Panc1 (cell line): ENCODE measurements around the gene FBXW4. TPM values are rescaled to one million over a fixed set of nuclear protein-coding genes. Genes with fewer than 3 reads are reported as not detected.

ENCODE experiments used
- ATAC-seq: fragments of 200-7000 bp; cut with Tn5 transposase; 2 replicates; pipeline ENCODE4 v1.9.1; 2020; ENCODE audit warnings: mild to moderate bottlenecking, moderate library complexity
- BruUV-seq: library from RNA; stranded (reverse); fragments of 400-500 nt; replicated peaks from 2 replicates; lab custom pipeline; 2021; lab: Mats Ljungman, UMichigan
- CTCF ChIA-PET: fragments of 300-600 bp; sonication (Branson Sonifier 250); formaldehyde crosslinking; loops from one replicate; lab custom pipeline; 2022; ENCODE audit warnings: antibody characterized with exemption; lab: Charles Lee
- POLR2A ChIA-PET: fragments of 300-600 bp; sonication (Branson Sonifier 250); formaldehyde crosslinking; loops from one replicate; lab custom pipeline; 2022; ENCODE audit warnings: antibody characterized with exemption; lab: Charles Lee
- DNase-seq: peaks from one replicate; pipeline ENCODE4 v3.0.0-alpha.2; 2010; ENCODE audit warnings: low read depth, low spot score
- H3K27ac ChIP-seq: 2 replicates; pipeline ENCODE4 v1.5.1; 2011; ENCODE audit warnings: mild to moderate bottlenecking, low read length, inconsistent platforms
- H3K27me3 ChIP-seq: fragments of 200-500 bp; sonication (Bioruptor generic); 2 replicates; pipeline ENCODE4 v1.6.0; 2014; ENCODE audit warnings: low read length, inconsistent platforms; ENCODE audit not compliant: control insufficient read depth, insufficient read depth
- H3K36me3 ChIP-seq: fragments of 200-500 bp; sonication (Bioruptor generic); 2 replicates; pipeline ENCODE4 v1.5.1; 2014; ENCODE audit warnings: inconsistent platforms, mild to moderate bottlenecking, low read length, moderate library complexity; ENCODE audit not compliant: control insufficient read depth, insufficient read depth
- H3K4me1 ChIP-seq: 2 replicates; pipeline ENCODE4 v1.5.1; 2011; ENCODE audit warnings: inconsistent platforms, mild to moderate bottlenecking, low read length, moderate library complexity; ENCODE audit not compliant: control insufficient read depth, insufficient read depth
- H3K4me3 ChIP-seq, 2 experiments: 2 replicates each; pipeline ENCODE4 v1.5.1; 2011 to 2012; ENCODE audit warnings: low read depth in 2 of 2, low read length in 2 of 2, mild to moderate bottlenecking in 2 of 2, inconsistent platforms in 1 of 2, moderate library complexity in 1 of 2
- H3K9me3 ChIP-seq: fragments of 200-500 bp; sonication (Bioruptor generic); 2 replicates; pipeline ENCODE4 v1.5.1; 2014; ENCODE audit warnings: low read depth, mild to moderate bottlenecking, inconsistent platforms, low read length, moderate library complexity; ENCODE audit not compliant: control insufficient read depth, insufficient read depth
- CTCF ChIP-seq: fragments of 450-650 bp; IDR thresholded peaks from 2 replicates; pipeline ENCODE4 v1.5.1; 2017; ENCODE audit warnings: mild to moderate bottlenecking
- POLR2AphosphoS5 ChIP-seq: IDR thresholded peaks from 2 replicates; pipeline ENCODE4 v1.6.1; 2012; ENCODE audit warnings: mild to moderate bottlenecking, low read depth, low read length, moderate library complexity
- REST ChIP-seq, 2 experiments: IDR thresholded peaks; 2 replicates each; pipeline ENCODE4 v1.6.1; 2011 to 2012; ENCODE audit warnings: low read depth in 2 of 2, control low read depth in 1 of 2, low read length in 1 of 2, mild to moderate bottlenecking in 1 of 2, moderate library complexity in 1 of 2; ENCODE audit not compliant: insufficient read depth in 1 of 2
- SIN3A ChIP-seq: IDR thresholded peaks from 2 replicates; pipeline ENCODE4 v1.6.1; 2012; ENCODE audit warnings: low read depth, mild to moderate bottlenecking, low read length, moderate library complexity, borderline replicate concordance; ENCODE audit not compliant: insufficient read depth
- TCF7L2 ChIP-seq: IDR thresholded peaks from 2 replicates; pipeline ENCODE4 v1.6.1; 2011; ENCODE audit warnings: mild to moderate bottlenecking, low read depth, low read length, inconsistent platforms
- in situ Hi-C: cut with HindIII; loops from 2 replicates; pipeline ENCODE4 v1.10.0; 2016; ENCODE audit warnings: low sequenced_read_pairs, low pct_unique_long_range_greater_than_20kb
- intact Hi-C: fragments of 100-400 bp; cut with micrococcal nuclease; formaldehyde crosslinking; loops from one replicate; pipeline ENCODE4 v1.10.0; 2022; ENCODE audit not compliant: unreplicated experiment
- total RNA-seq: library from RNA; stranded (reverse); gene quantifications from one replicate; pipeline ENCODE4 v1.2.1, GENCODE V29; 2021; ENCODE audit not compliant: unreplicated experiment

The FBXW4 gene
- total RNA-seq, 1 experiment from 2014 or later = 61.5 TPM

- intact Hi-C loops (no loop called here), in situ Hi-C loops (no loop called here)
- no peak for DNase-seq
- H3K27me3 ChIP-seq = no peaks in the 10 kb centered on the region
- BruUV-seq = no TSS peak
- ChIA-PET POLR2A (no interaction called here), CTCF (interaction anchor here (0.5 kb wide), 1 partner anchor 42 kb away, joined by 7 read pairs; no protein-coding TSS in a partner anchor)
- TF ChIP-seq TCF7L2 (no peak), REST (IDR thresholded peaks at IDR 0.05; ENCODE audit: insufficient read depth in 1 of 2, low read depth in 2 of 2, low read length in 1 of 2) (no peak), CTCF (no peak), POLR2AphosphoS5 (no peak), SIN3A (no peak)
- H3K9me3 ChIP-seq = no peaks in the 10 kb centered on the region
- no peak for ATAC-seq
- H3K4me3 ChIP-seq = no peak overlapping the region
- no peaks in the 10 kb centered on the region for H3K36me3 ChIP-seq
- H3K27ac ChIP-seq = no peak overlapping the region
- H3K4me1 ChIP-seq = no peaks in the 10 kb centered on the region
Measured at GRCh38 chr10:101609481-101609880, 85.5 kb downstream of the FBXW4 start.

GRCh38 chr10:101607124-101607523 is 87.8 kb downstream of the FBXW4 start:
- CTCF ChIA-PET = no interaction called here
- H3K27me3 ChIP-seq = no peaks in the 10 kb centered on the region
- no peak for DNase-seq
- intact Hi-C loops = no loop called here
- TF ChIP-seq SIN3A = no peak
- no peak for TF ChIP-seq CTCF
- no peak for TF ChIP-seq TCF7L2
- no peak for TF ChIP-seq REST (IDR thresholded peaks at IDR 0.05; ENCODE audit: insufficient read depth in 1 of 2, low read depth in 2 of 2, low read length in 1 of 2)
- TF ChIP-seq POLR2AphosphoS5 = no peak
- no peaks in the 10 kb centered on the region for H3K4me1 ChIP-seq
- ATAC-seq = no peak
- POLR2A ChIA-PET = no interaction called here
- H3K9me3 ChIP-seq = no peaks in the 10 kb centered on the region
- no peak overlapping the region for H3K27ac ChIP-seq
- BruUV-seq = no TSS peak
- no peaks in the 10 kb centered on the region for H3K36me3 ChIP-seq
- in situ Hi-C loops = no loop called here
- no peak overlapping the region for H3K4me3 ChIP-seq
